Neuronal stem cell (in vitro differentiated cells): ENCODE data around the gene INCENP.

Source experiments
- DNase-seq: peaks from one replicate; pipeline ENCODE4 v3.0.0-alpha.2; 2013; ENCODE audit warnings: low spot score
- H2AFZ ChIP-seq: one replicate; pipeline ENCODE4 v1.6.1; 2013; ENCODE audit warnings: mild to moderate bottlenecking, low read length, inconsistent platforms
- H2AK5ac ChIP-seq: 2 replicates; pipeline ENCODE4 v1.6.1; 2013; ENCODE audit warnings: low read depth, mild to moderate bottlenecking, inconsistent platforms, low read length, moderate library complexity, mixed read lengths
- H2BK120ac ChIP-seq: 2 replicates; pipeline ENCODE4 v1.6.1; 2013; ENCODE audit warnings: low read depth, mild to moderate bottlenecking, inconsistent platforms, low read length, moderate library complexity, mixed read lengths
- H2BK12ac ChIP-seq: one replicate; pipeline ENCODE4 v1.6.1; 2013; ENCODE audit warnings: low read length, inconsistent platforms
- H2BK15ac ChIP-seq: 2 replicates; pipeline ENCODE4 v1.6.1; 2013; ENCODE audit warnings: mild to moderate bottlenecking, low read length, inconsistent platforms, mixed read lengths
- H2BK5ac ChIP-seq: one replicate; pipeline ENCODE4 v1.6.1; 2013; ENCODE audit warnings: inconsistent platforms, mild to moderate bottlenecking, low read length, moderate library complexity
- H3K14ac ChIP-seq: one replicate; pipeline ENCODE4 v1.6.1; 2013; ENCODE audit warnings: low read length, inconsistent platforms
- H3K18ac ChIP-seq: 2 replicates; pipeline ENCODE4 v1.6.1; 2013; ENCODE audit warnings: low read length, inconsistent platforms
- H3K23ac ChIP-seq: 2 replicates; pipeline ENCODE4 v1.6.1; 2013; ENCODE audit warnings: low read depth, mild to moderate bottlenecking, mixed read lengths, low read length, inconsistent platforms; ENCODE audit not compliant: poor library complexity
- H3K27ac ChIP-seq: replicated peaks from 3 replicates; pipeline ENCODE4 v1.5.1; 2013; ENCODE audit warnings: low read length, inconsistent platforms
- H3K27me3 ChIP-seq, 3 experiments: 2 replicates each; pipeline ENCODE4 v1.6.1; 2013; ENCODE audit warnings: low read length in 3 of 3, mild to moderate bottlenecking in 2 of 3, inconsistent platforms in 1 of 3, low read depth in 1 of 3, mixed read lengths in 1 of 3, moderate library complexity in 1 of 3; ENCODE audit not compliant: control insufficient read depth in 3 of 3, insufficient read depth in 3 of 3
- H3K36me3 ChIP-seq, 2 donors: replicated peaks in 1 of 2; 2 replicates each; pipeline ENCODE4 v1.6.1; 2013; ENCODE audit warnings: low read length in 2 of 2; ENCODE audit not compliant: control insufficient read depth in 2 of 2, insufficient read depth in 2 of 2
- H3K4ac ChIP-seq: 2 replicates; pipeline ENCODE4 v1.6.1; 2013; ENCODE audit warnings: inconsistent platforms, mild to moderate bottlenecking, low read length, moderate library complexity
- H3K4me1 ChIP-seq, 2 donors: 1 replicate in 1 of 2; 2 replicates in 1 of 2; pipeline ENCODE4 v1.6.1; 2013; ENCODE audit warnings: low read length in 2 of 2, low read depth in 1 of 2; ENCODE audit not compliant: control insufficient read depth in 2 of 2, insufficient read depth in 1 of 2
- H3K4me2 ChIP-seq: one replicate; pipeline ENCODE4 v1.6.1; 2013; ENCODE audit warnings: mild to moderate bottlenecking, low read length, inconsistent platforms; ENCODE audit not compliant: insufficient read depth, poor library complexity, severe bottlenecking
- H3K4me3 ChIP-seq, 2 donors: 2 replicates each; pipeline ENCODE4 v1.5.1; 2013; ENCODE audit warnings: low read length in 2 of 2, mild to moderate bottlenecking in 2 of 2, inconsistent platforms in 1 of 2, moderate library complexity in 1 of 2
- H3K79me1 ChIP-seq: one replicate; pipeline ENCODE4 v1.6.1; 2013; ENCODE audit warnings: low read depth, mild to moderate bottlenecking, inconsistent platforms, low read length, moderate library complexity
- H3K9ac ChIP-seq: one replicate; pipeline ENCODE4 v1.6.1; 2013; ENCODE audit warnings: mild to moderate bottlenecking, low read depth, low read length, inconsistent platforms; ENCODE audit not compliant: poor library complexity
- H3K9me3 ChIP-seq, 2 donors: replicated peaks in 1 of 2; 2 replicates each; pipeline versions ENCODE3 to v1.6.1; 2013; ENCODE audit warnings: low read length in 2 of 2, mild to moderate bottlenecking in 2 of 2, inconsistent platforms in 1 of 2, low read depth in 1 of 2, mixed read lengths in 1 of 2, moderate library complexity in 1 of 2; ENCODE audit not compliant: control insufficient read depth in 2 of 2, insufficient read depth in 1 of 2
- H4K8ac ChIP-seq: one replicate; pipeline ENCODE4 v1.6.1; 2013; ENCODE audit warnings: low read depth, mild to moderate bottlenecking, inconsistent platforms, low read length, moderate library complexity
- H4K91ac ChIP-seq: one replicate; pipeline ENCODE4 v1.6.1; 2013; ENCODE audit warnings: low read length, low read depth, mild to moderate bottlenecking, inconsistent platforms; ENCODE audit not compliant: poor library complexity
- WGBS, 2 donors: extraction: QIAGEN DNeasy Blood & Tissue Kit; methylation state at CpG; one replicate each; pipeline ENCODE4 v1.1.7; 2013; ENCODE audit warnings: missing lambda C conversion rate in 2 of 2, mixed read lengths in 1 of 2; ENCODE audit not compliant: insufficient read length in 2 of 2, insufficient replicate concordance in 1 of 2; ENCODE audit errors: extremely low coverage in 2 of 2; 5-methylcytosine and 5-hydroxymethylcytosine counted together

Gene INCENP

DNA sequence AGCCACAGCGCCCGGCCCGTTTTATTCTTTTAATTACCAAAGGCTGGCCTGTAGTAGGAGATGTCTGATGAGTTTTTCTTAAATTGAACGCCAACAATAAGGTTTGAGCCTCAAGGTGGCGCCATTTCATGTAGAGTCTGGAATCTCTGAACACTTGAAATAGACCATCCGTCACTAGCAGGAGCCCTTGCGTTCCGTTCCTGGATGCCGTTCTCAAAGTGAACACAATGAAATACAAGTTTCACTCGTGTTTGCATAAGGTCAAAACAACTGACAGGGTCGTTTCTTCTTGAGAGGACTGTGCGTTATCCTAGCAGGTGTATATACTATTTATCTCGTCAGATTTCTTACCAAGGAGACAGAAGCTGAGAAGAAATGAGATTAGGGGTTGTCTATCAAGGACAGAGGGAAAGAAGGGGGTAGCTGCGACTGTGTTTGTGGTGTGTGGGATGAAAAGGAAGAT, 47.5 kb downstream of the INCENP start:
- Histone ChIP-seq H2BK120ac (no peak overlapping the region), H3K27me3 (peaks cover 0 to 40% (median 2%) of the 10 kb centered on the region in 3 experiments)
- peak; percentile 88 for DNase-seq

DNA sequence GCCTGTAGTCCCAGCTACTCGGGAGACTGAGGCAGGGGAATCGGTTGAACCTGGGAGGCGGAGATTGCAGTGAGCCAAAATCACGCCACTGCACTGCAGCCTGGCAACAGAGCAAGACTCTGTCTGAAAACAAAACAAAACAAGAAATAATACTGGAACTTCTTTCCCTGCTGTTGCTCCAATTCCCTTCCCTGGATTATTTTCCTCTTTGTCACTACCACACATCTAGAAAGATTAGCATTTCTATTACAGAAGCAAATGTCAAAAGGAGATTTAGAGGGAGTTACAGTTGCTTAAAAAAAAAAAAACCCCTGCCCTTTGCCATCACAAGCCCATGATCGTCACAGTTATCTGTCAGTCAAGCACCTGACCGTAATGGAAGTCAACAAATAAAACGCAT, 48.5 kb downstream of the INCENP start:
- Histone ChIP-seq H2BK5ac (no peak overlapping the region), H3K4me3 (no peak overlapping the region), H3K36me3 (no peaks in the 10 kb centered on the region), H3K9ac (no peak overlapping the region), H4K8ac (no peak overlapping the region), H3K79me1 (no peaks in the 10 kb centered on the region), H3K9me3 (no peaks in the 10 kb centered on the region), H2AK5ac (no peak overlapping the region), H3K4me1 (peaks cover 0 to 1% of the 10 kb centered on the region in 2 donors), H3K23ac (no peak overlapping the region), H3K4me2 (no peak overlapping the region), H2BK12ac (no peak overlapping the region), H2AFZ (no peak overlapping the region), H2BK15ac (no peak overlapping the region), H3K14ac (no peak overlapping the region), H3K27me3 (peaks cover 0 to 34% (median 2%) of the 10 kb centered on the region in 3 experiments), H3K27ac (no peak overlapping the region), H4K91ac (no peak overlapping the region), H2BK120ac (no peak overlapping the region), H3K4ac (no peak overlapping the region), H3K18ac (no peak overlapping the region)
- no CpG with 5 or more reads among the region's 7 CpGs for WGBS, 2 donors
- no peak for DNase-seq

More for the DNA sequence above, 47.5 kb downstream of the INCENP start:
- H3K18ac ChIP-seq = no peak overlapping the region
- 100% methylated on average over 1 of the region's 14 CpGs; no CpG with 5 or more reads in 1 of the 2 donors for WGBS, 2 donors
- H3K9ac ChIP-seq = no peak overlapping the region
- no peak overlapping the region for H3K4ac ChIP-seq
- H4K91ac ChIP-seq = no peak overlapping the region
- H3K36me3 ChIP-seq = no peaks in the 10 kb centered on the region
- H2BK5ac ChIP-seq = no peak overlapping the region
- H2AFZ ChIP-seq = peak overlapping the region; percentile 52
- no peaks in the 10 kb centered on the region for H3K9me3 ChIP-seq
- H3K23ac ChIP-seq = no peak overlapping the region
- H2BK12ac ChIP-seq = no peak overlapping the region
- peaks cover 0 to 1% of the 10 kb centered on the region in 2 donors for H3K4me1 ChIP-seq
- no peak overlapping the region for H4K8ac ChIP-seq
- no peak overlapping the region for H2BK15ac ChIP-seq
- H3K79me1 ChIP-seq = no peaks in the 10 kb centered on the region
- H3K14ac ChIP-seq = no peak overlapping the region
- H3K4me2 ChIP-seq = peak overlapping the region; percentile 43
- no peak overlapping the region for H3K4me3 ChIP-seq
- H2AK5ac ChIP-seq = no peak overlapping the region
- H3K27ac ChIP-seq = no peak overlapping the region

DNA sequence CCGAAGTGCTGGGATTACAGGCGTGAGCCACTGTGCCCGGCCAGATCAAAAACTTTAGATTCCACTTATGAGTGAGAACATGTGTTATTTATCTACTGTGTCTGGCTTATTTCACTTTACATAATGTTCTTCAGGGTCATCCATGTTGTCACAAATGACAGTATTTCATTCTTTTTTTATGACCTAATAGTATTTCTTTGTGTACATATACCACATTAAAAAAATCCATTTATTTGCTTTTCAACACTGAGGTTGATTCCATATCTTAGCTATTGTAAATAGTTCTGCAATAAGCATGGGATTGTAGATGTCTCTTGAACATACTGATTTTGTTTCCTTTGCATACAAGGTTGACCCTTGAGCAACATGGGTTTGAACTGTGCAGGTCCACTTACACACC, 53.0 kb downstream of the INCENP start:
- no CpG with 5 or more reads among the region's 3 CpGs for WGBS, 2 donors
- H2AK5ac ChIP-seq = no peak overlapping the region
- no peak overlapping the region for H4K8ac ChIP-seq
- no peak overlapping the region for H3K9ac ChIP-seq
- no peak overlapping the region for H3K4me3 ChIP-seq
- H3K9me3 ChIP-seq = no peaks in the 10 kb centered on the region
- H3K14ac ChIP-seq = no peak overlapping the region
- no peak overlapping the region for H2BK120ac ChIP-seq
- H2BK5ac ChIP-seq = no peak overlapping the region
- H3K27ac ChIP-seq = no peak overlapping the region
- H3K23ac ChIP-seq = no peak overlapping the region
- no peak for DNase-seq
- no peak overlapping the region for H2BK12ac ChIP-seq
- no peaks in the 10 kb centered on the region for H3K36me3 ChIP-seq
- no peak overlapping the region for H4K91ac ChIP-seq
- no peaks in the 10 kb centered on the region for H3K4me1 ChIP-seq
- no peak overlapping the region for H2AFZ ChIP-seq
- no peak overlapping the region for H3K4ac ChIP-seq
- H2BK15ac ChIP-seq = no peak overlapping the region
- H3K79me1 ChIP-seq = no peaks in the 10 kb centered on the region
- H3K4me2 ChIP-seq = no peak overlapping the region
- H3K18ac ChIP-seq = no peak overlapping the region
- peaks cover 0 to 28% (median 0%) of the 10 kb centered on the region in 3 experiments for H3K27me3 ChIP-seq

DNA sequence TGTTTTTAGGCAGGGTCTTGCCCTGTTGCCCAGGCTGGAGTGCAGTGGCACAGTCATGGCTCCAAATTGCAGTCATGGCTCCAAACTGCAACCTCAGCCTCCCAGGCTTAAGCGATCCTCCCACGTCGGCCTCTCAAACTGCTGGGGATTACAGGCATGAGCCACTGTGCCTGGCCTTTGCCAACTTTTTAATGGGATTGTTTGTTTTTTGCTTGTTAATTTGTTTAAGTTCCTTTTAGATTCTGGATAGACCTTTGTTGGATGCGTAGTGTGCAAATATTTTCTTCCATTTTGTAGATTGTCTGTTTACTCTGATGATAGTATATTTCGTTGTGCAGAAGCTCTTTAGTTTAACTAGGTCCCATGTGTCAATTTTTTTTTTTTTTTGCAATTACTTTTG, 56.2 kb downstream of the INCENP start:
- H3K23ac ChIP-seq = no peak overlapping the region
- H2AK5ac ChIP-seq = no peak overlapping the region
- H3K27me3 ChIP-seq = peaks cover 0 to 16% (median 0%) of the 10 kb centered on the region in 3 experiments
- no peak overlapping the region for H2BK15ac ChIP-seq
- H3K9me3 ChIP-seq = no peaks in the 10 kb centered on the region
- no peak overlapping the region for H3K4ac ChIP-seq
- no peak overlapping the region for H3K27ac ChIP-seq
- no peak overlapping the region for H4K8ac ChIP-seq
- H2BK5ac ChIP-seq = no peak overlapping the region
- no peak overlapping the region for H3K9ac ChIP-seq
- H3K36me3 ChIP-seq = no peaks in the 10 kb centered on the region
- H3K4me1 ChIP-seq = no peaks in the 10 kb centered on the region
- DNase-seq = no peak
- WGBS, 2 donors = no CpG with 5 or more reads among the region's 5 CpGs
- H2BK12ac ChIP-seq = no peak overlapping the region
- no peaks in the 10 kb centered on the region for H3K79me1 ChIP-seq
- no peak overlapping the region for H3K18ac ChIP-seq
- no peak overlapping the region for H3K4me3 ChIP-seq
- H4K91ac ChIP-seq = no peak overlapping the region
- H2AFZ ChIP-seq = no peak overlapping the region
- H3K14ac ChIP-seq = no peak overlapping the region
- no peak overlapping the region for H3K4me2 ChIP-seq
- H2BK120ac ChIP-seq = no peak overlapping the region
